Cortex of kidney (tissue), 1 donor: ENCODE results near the gene LRP11.
"Not testable (repeated sequence)": the region's sequence is repeated elsewhere in the genome, so short reads cannot be mapped to it uniquely, and the experiment has no call there.

Experiments
- DNase-seq: peaks from one replicate; lab custom pipeline; 2025; lab: John Stamatoyannopoulos, UW

LRP11 gene

DNA sequence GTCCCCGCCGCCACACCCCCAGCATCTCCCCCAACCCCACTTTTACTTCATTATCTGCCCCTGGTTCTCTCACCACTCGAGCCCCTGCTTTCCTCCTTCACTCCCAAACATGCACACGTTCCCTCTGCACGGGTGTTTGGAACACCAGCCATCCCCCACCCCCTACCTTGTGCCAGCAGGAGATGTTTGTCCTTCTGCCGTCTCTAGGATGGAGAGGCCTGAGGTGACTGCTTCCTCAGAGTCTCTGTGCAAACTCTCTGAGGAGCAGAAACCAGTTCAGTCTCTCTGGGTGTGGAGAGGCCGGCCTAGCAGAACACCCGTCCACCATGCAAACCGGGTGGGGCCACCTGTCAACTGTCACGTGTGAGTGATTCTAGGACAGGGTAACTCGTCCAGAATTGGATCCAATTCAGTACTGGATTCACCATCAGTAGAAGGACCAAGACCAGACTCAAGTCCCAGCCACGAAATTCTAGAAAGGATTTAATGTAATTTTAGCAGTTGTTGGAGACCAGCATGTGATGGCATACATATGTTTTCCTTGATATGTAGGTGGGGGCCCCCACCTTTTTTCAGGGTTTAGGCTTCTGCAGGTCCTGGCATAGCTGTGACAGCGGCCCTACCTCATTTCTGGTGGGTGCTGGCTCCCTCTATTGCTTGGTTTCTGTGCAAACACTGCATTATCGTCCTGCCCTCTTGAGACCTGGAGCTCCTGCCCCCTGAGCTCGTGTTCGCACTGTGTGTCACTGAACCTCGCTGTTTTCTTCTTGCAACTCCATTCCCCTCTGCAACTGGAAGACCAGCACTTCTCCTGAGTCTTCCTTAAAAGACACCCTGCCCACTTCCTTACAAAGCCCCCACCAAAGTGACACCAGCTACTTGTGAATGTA lies 33.9 kb upstream of the LRP11 start, which contains the start of gene RAET1E:
TSS of gene RAET1E (minus strand) at position 259 of the 890 bp plus-strand sequence. CDS start 7,212 bp downstream, outside the sequence.
- no peak for DNase-seq

DNA sequence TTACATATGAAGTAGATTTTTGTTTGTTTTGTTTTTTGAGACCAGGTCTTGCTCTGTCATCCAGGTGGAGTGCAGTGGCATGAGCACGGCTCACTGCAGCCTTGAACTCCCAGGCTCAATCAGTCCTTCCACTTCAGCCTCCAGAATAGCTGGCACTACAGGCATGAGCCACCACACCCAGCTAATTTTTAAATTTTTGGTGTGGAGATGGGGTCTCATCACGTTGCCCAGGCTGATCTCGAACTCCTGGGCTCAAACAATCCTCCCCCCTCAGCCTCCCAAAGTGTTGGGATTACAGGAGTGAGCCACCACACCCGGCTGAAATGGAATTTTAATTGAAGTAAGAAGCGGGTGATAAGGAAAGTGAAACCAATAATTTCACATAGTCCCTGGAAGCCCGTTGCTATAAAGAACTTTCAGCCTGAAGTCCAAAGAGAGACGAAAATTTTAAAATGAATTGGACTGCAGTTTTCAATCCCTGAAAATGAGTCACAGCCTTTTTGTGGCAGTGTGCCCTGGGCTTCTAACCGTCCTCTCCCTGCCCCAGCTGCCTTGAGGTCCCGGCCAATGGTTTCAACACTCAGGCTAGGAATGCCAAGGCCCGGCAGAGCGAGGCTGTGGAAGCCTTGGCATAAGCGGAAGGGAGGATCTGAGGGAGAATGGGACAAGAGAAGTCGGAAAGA lies 33.0 kb upstream of the LRP11 start:
- no peak for DNase-seq

DNA sequence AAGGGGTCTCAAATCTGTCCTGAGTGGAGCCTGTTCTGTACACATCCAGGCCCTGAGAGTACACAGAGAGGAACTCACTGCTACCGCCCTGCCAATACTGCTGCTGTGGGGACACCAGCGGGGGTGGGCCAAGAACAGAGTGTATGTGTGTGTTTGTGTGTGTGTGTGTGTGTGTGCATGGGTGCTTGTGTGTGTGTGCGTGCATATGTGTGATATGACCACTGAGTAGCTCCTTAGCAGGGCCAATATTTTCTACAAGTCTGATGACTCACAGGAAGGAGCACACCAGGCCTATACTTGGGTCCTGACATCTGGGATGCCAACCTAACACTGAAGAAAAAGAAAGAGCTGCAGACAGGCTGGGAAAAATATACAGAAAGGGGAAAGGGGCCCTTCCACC lies 32.3 kb upstream of the LRP11 start:
- no peak for DNase-seq

DNA sequence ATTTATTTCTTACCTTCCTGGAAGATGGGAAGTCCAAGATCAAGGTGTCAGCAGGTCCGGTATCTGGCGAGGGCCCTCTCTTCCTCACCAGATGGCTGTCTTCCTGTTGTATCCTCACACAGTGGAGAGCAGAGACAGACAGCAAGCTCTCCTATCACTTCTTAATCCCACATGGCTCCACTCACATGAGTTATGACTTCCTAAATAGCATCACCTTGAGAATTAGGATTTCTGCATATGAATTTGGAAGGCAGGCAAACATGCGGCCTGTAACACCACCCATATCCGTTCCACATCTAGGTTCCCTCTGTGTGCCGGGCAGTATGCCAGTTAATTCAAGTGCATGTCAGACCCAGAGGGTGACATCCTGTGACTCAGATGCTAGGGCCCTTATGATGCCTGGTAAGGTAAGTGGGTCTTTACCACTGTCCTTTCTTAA lies 31.7 kb upstream of the LRP11 start:
- no peak for DNase-seq

DNA sequence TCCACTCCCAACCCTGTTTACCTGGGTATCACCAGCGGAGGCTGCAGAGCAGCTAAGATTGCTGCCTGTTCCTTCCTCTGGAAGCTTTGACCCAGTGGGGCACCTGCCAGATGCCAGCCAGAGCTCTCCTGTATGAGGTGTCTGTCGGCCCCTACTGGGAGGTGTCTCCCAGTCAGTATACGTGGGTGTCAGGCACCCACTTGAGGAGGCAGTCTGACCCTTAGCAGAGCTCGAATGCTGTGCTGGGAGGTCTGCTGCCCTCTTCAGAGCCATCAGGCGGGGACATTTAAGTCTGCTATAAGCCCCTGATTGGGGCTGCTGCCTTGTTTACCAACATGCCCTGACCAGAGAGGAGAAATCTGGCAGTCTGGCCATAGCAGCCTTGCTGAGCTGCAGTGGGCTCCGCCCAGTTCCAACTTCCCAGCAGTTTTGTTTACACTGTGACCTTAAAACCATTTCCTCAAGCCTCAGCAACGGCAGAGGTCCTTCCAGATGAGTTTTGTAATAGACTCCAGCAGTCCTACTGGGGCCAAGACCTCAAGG lies 31.0 kb upstream of the LRP11 start:
- DNase-seq, result no peak

DNA sequence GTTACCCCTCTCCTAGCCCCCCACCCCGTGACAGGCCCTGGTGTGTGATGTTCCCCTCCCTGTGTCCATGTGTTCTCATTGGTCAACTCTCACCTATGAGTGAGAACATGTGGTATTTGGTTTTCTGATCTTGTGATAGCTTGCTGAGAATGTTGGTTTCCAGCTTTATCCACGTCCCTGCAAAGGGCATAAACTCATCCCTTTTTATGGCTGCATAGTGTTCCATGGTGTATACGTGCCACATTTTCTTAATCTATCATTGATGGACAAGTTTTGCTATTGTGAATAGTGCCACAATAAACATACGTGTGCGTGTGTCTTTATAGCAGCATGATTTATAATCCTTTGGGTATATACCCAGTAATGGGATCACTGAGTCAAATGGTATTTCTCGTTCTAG lies 27.7 kb upstream of the LRP11 start:
- not testable (repeated sequence) for DNase-seq

DNA sequence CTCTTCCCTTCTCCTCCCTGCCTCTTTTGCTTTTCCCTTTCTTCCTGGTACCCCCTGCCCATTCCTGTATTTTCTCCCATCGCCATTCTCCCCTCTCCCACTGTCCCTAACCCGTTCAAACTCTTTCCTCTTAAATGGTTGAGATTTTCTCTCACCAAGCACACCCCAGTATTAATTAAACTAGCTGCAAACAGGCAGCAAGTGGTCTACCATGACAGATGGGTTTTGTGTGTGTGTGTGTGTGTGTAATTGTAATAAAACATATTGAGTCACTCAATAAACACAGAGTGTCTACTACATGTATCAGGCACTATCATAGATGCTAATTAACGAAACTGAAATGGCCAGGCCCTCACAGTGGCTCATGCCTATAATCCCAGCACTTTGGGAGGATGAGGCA lies 27.1 kb upstream of the LRP11 start:
- no peak for DNase-seq

DNA sequence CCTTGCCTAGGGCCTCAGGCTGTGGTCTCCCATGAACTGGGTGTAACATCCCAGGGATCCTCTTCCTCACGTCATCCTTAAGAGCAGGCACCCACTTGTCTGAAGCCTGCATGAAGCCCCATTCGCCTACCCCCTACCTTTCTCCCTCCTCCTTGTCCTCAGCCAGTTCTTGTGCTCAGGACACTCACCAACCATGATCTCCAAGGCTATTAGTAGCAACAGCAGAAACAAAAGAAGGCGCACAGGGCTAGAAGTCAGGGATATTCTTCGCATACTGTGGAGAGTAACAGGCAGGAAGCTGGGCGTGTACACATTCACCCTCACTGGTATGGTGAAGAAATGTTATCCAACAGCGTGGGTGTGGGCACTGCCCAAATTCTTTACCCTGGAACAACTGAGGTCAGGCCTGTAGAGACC lies 26.5 kb upstream of the LRP11 start:
- DNase-seq, result no peak

DNA sequence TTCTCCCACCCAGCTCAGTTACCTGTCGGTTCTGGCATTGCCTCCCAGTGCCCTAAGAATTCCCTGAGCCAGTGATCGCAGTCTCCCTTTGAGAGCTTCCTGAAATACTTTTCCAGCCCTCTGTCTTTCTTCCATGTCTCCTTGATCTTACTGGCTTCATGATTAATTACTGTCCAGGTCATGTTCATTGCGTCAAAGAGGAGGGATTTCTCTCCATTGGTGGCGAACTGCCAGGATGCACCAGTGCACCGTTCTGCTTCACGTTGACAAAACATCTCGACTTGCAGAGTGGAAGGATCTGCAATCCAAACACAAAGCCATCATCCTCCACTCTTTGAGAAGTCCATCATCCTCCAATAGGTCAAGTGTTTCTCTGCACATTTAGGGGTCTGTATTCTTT lies 25.2 kb upstream of the LRP11 start:
- no peak for DNase-seq

DNA sequence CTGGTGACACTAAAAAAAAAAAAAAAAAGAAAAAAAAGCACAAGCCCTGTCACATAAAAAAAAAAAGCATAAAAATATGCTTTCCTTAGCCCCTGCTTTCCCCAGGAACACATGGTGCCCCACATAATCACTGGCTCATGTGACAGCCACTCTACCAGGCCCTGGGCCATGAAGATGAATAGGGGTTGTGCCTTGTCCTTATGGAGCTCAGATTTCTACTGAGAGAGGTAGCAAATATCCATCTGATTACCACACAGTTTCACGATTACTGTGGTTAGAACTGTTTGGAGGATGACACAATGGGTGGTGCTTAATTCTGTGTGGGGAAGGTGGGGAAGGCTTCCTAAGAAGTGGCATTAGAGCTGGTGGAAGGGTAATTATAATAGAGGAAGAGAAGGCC lies 24.5 kb upstream of the LRP11 start:
- DNase-seq, result no peak

DNA sequence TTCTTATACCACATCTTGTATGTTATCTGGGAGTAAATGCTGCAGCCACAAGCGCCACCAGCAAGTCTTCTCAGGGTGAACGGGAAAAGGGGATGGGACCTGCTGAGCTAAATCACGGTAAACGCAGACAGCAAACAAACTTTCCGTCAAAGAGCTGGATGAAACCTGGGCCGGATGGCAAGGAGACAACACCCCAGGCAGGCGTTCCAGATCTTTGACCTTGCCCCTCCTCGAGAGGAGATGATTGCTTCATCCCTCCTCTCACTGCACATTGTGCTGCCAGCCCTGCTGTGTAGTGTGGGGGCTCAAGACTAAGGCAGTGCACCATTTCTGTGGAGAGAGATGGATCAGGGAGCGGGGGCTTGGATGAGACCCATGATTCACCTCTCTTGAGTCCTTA lies 23.9 kb upstream of the LRP11 start:
- DNase-seq, result no peak

DNA sequence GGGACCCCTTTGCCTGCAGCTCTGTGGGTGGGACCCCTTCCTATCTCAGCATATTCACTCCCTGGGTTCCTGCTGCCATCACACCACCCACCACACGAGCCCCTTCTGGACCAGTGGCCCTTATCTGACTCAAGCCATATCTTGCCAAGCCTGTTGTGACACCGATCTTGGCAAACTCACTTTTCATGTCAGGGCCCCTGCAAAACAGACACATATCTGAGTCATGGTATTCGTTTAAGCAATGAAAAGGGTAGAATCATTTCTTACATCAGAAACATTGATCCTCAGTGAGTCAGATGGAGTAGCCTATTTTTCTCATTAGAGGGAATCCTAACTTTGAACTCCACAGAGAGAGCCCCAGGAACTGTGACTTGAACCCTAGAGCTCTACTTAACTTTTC lies 23.2 kb upstream of the LRP11 start:
- DNase-seq, result no peak

DNA sequence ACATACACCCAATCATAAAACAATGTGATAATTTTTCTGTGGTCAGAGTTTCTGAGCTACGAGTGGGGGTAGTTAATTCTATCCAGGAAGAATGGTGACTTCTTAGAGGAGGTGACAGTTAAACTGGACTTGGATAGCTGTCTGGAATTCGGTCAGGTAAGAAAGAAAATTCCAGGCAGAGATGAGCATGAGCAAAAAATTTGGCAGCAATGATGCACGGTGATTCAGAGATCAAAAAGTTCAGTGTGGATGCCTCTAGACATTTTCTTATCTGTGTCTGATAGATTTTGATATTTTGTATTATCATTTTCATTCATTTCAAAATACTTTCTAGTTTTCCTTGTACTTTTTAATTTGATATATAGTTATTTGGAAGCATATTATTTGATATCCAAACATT lies 21.7 kb upstream of the LRP11 start:
- DNase-seq, result no peak

DNA sequence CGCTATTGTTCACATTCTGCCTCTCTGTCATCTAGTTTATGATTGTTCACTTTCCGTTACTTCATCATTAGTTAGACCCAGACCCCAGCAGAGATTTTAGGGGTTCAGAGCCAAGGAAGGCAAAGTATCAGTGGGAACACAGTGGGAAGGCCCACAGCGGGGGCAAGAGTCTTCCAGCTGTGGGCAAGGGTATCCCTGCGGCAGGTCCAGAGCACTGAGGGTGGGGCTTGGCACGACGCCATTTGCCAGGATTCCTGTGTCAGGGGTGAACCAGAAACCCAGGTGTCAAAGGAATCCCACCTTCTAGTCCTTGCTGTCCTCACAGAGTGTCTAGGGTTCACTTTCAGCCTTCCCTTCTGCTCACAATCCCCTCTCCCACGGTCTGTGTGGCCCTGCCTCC lies 20.5 kb upstream of the LRP11 start:
- no peak for DNase-seq

DNA sequence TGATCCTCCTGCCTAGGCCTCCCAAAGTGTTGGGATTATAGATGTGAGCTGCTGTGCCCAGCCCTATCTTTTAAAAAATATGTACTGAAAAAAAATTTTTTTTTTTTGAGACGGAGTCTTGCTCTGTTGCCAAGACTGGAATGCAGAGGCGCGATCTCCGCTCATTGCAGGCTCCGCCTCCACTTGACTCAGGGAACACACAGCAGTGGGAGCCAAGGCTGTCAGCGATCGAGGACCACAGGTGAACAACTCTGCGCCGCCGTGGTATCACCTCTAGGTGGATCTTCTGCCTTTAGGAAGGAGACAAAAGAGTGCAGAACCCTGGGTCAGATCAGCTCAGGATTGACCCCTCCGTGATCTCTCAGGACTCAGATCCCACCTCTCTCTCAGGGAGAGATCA lies 20.1 kb upstream of the LRP11 start:
- DNase-seq, result no peak

DNA sequence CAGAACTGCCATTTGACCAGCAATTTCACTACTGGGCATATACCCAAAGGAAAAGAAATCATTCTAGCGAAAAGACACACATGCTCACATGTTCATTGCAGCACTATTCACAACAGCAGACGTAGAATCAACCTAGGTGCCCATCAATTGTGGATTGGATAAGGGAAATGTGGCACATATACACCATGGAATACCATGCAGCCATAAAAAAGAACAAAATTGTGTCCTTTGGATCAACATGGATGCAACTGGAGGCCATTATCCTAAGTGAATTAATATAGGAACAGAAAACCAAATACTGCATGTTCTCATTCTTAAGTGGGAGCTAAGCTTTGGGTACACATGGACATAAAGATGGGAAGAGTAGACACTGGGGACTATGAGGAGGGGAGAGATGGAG lies 17.7 kb upstream of the LRP11 start:
- DNase-seq, result no peak

DNA sequence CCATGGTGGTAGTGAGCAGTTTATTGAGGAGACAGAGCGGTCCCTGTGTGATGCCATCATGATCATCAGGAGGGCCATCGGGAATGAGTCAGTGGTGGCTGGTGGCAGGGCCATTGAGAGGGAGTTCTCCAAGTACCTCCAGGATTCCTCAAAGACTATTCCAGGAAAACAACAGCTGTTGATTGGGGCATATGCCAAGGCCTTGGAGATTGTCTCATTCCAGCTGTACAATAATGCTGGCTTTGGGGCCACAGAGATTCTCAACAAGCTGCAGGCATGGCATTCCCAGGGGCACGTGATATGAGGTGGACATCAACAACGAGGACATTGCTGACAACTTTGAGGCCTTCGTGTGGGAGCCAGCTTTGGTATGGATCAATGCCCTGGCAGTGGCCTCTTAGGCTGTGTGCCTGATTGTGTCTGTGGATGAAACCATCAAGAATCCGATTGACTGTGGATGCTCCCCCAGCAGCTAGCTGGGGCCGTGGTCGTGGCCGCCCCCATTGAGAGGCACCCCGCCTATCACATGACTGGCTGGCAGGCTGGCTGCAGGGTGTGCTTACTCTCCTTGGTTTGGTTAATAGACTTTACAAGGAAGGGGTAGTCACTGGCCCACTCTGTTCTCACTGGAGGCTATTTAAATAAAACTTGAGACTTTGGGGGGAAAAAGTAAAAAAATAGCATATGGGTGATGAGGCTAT lies 17.1 kb upstream of the LRP11 start:
- DNase-seq, result no peak

DNA sequence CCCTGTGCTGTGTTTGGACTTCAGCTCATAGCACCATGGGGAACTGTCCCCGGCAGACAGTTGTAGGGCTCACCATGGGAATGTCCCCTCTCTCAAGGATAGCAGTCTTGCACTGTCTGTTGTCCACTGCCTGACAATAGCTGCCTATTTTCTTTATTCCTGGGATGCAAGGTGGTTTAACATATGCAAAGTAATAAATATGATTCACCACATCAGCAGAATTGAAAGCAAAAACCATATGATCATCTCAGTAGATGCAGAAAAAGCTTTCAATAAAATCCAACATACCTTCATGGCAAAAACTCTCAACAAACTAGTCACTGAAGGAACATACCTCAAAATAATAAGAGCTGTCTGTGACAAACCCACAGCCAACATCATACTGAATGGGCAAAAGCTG lies 13.5 kb upstream of the LRP11 start:
- DNase-seq, result no peak

DNA sequence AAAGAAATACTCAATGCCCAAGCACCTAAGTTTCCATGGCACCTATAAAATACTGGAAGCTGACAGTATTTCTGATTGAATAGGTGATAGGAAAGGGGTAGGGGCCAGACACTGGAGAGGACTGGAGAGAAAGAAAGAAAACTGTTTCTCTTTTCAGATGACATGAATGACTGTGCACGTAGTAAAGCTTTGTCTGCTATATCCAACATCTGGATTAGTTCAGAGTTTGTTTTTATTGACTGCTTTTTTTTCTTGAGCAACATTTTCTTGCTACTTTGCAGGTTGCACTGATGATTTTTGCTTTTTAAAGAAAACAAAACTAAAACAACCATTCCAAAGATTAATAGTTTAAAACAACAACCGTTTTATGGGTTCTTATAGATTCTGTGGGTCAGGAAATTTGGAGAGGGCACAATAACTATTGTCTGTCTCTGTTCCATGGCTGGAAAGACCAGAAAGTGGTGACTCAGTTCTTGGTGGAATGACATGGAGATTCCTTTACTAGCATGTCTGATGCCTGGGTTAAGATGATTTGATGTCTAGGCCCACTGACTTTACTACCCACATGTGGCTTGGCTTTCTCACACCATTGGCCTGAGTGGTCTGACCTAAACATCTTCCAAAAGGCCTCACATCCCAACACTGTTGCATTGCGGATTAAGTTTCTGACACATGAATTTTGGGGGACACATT lies 12.2 kb upstream of the LRP11 start:
- DNase-seq, result no peak

DNA sequence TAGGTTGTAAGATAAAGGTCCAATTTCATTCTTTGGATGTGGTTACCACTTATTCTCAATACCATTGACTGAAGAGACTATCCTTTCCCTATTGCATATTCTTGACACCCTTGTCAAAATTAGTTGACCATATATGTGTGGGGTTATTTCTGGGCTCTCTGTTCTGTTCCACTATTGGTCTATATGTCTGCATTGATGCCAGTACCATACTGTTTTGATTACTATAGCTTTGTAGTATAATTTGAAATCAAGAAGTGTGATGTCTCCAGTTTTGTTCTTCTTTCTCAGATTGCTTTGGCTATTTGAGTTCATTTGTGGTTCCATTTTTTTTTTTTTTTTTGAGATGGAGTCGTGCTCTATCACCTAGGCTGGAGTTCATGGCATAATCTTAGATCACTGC lies 8.1 kb upstream of the LRP11 start:
- no peak for DNase-seq

DNA sequence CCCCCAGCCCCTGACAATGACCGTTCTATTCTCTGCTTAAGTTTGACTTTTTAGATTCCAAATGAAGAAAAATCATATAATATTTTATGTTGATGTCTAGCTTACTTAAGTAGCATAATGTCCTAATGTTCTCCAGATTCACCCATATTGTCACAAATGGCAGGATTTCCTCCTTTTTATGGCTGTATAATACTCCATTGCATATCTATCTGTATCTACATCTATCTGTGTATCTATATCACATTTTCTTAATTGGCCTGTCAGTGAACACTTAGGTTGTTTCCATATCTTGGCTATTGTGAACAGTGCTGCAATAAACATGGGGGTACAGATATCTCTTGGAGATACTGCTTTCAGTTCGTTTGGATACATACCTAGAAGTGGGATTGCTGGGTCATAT lies 7.0 kb upstream of the LRP11 start:
- no peak for DNase-seq
